Skin epidermis (tissue), 12 donors: ENCODE measurements around the gene CAVIN2.
"Not testable (repeated sequence)": the region's sequence is repeated elsewhere in the genome, so short reads cannot be mapped to it uniquely, and the experiment has no call there.

Experiments
- H3K27ac ChIP-seq, 21 experiments: fragments of 200-600 bp; sonication (generic) in 11 of 21; one replicate each; pipeline ENCODE4 v1.5.0; 2020; ENCODE audit warnings: mild to moderate bottlenecking in 3 of 21, inconsistent platforms in 2 of 21, moderate library complexity in 2 of 21
- H3K4me3 ChIP-seq, 7 experiments: fragments of 200-600 bp; sonication (generic) in 2 of 7; one replicate each; pipeline ENCODE4 v1.5.0; 2020; ENCODE audit warnings: inconsistent platforms in 2 of 7, mild to moderate bottlenecking in 2 of 7, moderate library complexity in 1 of 7

Gene CAVIN2

GRCh38 chr2:191813943-191814342 lies 32.9 kb downstream of the CAVIN2 start:
- Histone ChIP-seq H3K4me3 (no peak overlapping the region), H3K27ac (no peak overlapping the region)

- H3K4me3 ChIP-seq, result no peak overlapping the region
- no peak overlapping the region for H3K27ac ChIP-seq
These were observed 34.9 kb downstream of the CAVIN2 start for GRCh38 chr2:191811807-191812602.

- no peak overlapping the region for H3K4me3 ChIP-seq
- no peak overlapping the region for H3K27ac ChIP-seq
These were observed 40.5 kb downstream of the CAVIN2 start for GRCh38 chr2:191806396-191806795.

- Histone ChIP-seq H3K27ac (no peak overlapping the region), H3K4me3 (no peak overlapping the region)
These were observed 42.1 kb downstream of the CAVIN2 start for GRCh38 chr2:191804766-191805165.

- Histone ChIP-seq H3K4me3 (no peak overlapping the region), H3K27ac (no peak overlapping the region)
These were observed 43.9 kb downstream of the CAVIN2 start for GRCh38 chr2:191803007-191803406.

- Histone ChIP-seq H3K27ac (no peak overlapping the region), H3K4me3 (no peak overlapping the region)
These were observed 44.7 kb downstream of the CAVIN2 start for GRCh38 chr2:191802180-191802579.

- H3K27ac ChIP-seq, result no peak overlapping the region
These were observed 46.0 kb downstream of the CAVIN2 start for GRCh38 chr2:191800874-191801273.

GRCh38 chr2:191799526-191799925 lies 47.4 kb downstream of the CAVIN2 start:
- no peak overlapping the region for H3K27ac ChIP-seq

More at GRCh38 chr2:191800874-191801273, 46.0 kb downstream of the CAVIN2 start:
- no peak overlapping the region for H3K4me3 ChIP-seq

GRCh38 chr2:191797942-191798876 lies 48.7 kb downstream of the CAVIN2 start:
- Histone ChIP-seq H3K4me3 (no peak overlapping the region), H3K27ac (no peak overlapping the region)

More at GRCh38 chr2:191799526-191799925, 47.4 kb downstream of the CAVIN2 start:
- no peak overlapping the region for H3K4me3 ChIP-seq

- Histone ChIP-seq H3K4me3 (no peak overlapping the region), H3K27ac (no peak overlapping the region)
These were observed 49.4 kb downstream of the CAVIN2 start for GRCh38 chr2:191797500-191797899.

GRCh38 chr2:191795715-191796114 lies 51.2 kb downstream of the CAVIN2 start:
- Histone ChIP-seq H3K4me3 (no peak overlapping the region), H3K27ac (no peak overlapping the region)

- H3K4me3 ChIP-seq, result no peak overlapping the region
- H3K27ac ChIP-seq, result no peak overlapping the region
These were observed 54.8 kb downstream of the CAVIN2 start for GRCh38 chr2:191791953-191792560.

- Histone ChIP-seq H3K4me3 (no peak overlapping the region), H3K27ac (no peak overlapping the region)
These were observed 56.2 kb downstream of the CAVIN2 start for GRCh38 chr2:191790737-191791136.

- H3K27ac ChIP-seq, result no peak overlapping the region
These were observed 57.1 kb downstream of the CAVIN2 start for GRCh38 chr2:191789796-191790195.

GRCh38 chr2:191786694-191787093 lies 60.2 kb downstream of the CAVIN2 start:
- H3K4me3 ChIP-seq, result no peak overlapping the region

More at GRCh38 chr2:191789796-191790195, 57.1 kb downstream of the CAVIN2 start:
- no peak overlapping the region for H3K4me3 ChIP-seq

GRCh38 chr2:191785651-191786050 lies 61.2 kb downstream of the CAVIN2 start:
- H3K27ac ChIP-seq, H3K4me3 ChIP-seq: not testable (repeated sequence)

More at GRCh38 chr2:191786694-191787093, 60.2 kb downstream of the CAVIN2 start:
- no peak overlapping the region for H3K27ac ChIP-seq
